Thyroid gland (tissue), 4 donors: ENCODE data around the gene GALNT14.

Experiments
- POLR2A ChIP-seq, 2 donors: fragments of 450-650 bp; IDR thresholded peaks; one replicate each; pipeline ENCODE4 v1.6.1; 2017; ENCODE audit warnings: antibody characterized with exemption in 2 of 2, mild to moderate bottlenecking in 2 of 2, moderate library complexity in 1 of 2
- TF ChIP-seq, protein P1 (sequence below), 6 experiments: fragments of 200-600 bp in 3 of 6; fragments of 450-650 bp in 3 of 6; sonication (generic) in 3 of 6; IDR thresholded peaks; one replicate each; pipeline ENCODE4 v1.5.1; 2016 to 2019; ENCODE audit warnings: antibody characterized with exemption in 6 of 6, mild to moderate bottlenecking in 2 of 6, inconsistent platforms in 1 of 6, moderate library complexity in 1 of 6

DNA sequence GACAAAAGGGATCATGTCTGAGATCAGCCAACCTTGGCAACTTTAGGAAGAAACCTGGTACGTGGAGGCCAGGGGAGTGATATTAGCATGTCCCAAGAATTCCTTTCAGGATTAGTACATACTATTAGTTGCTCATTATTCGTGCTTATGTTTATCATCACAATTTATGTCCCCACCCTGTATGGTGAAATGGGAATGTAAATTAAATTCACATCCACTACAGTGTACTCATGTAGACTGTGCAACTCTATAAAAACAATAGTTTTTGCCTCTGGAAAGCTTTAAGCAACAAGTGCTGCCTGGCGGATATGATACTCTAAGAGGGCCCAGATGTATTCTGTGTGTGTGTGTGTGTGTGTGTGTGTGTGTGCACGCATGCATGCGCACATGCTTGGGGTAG, 110.7 kb downstream of the GALNT14 start:
- TF ChIP-seq, protein P1, sequence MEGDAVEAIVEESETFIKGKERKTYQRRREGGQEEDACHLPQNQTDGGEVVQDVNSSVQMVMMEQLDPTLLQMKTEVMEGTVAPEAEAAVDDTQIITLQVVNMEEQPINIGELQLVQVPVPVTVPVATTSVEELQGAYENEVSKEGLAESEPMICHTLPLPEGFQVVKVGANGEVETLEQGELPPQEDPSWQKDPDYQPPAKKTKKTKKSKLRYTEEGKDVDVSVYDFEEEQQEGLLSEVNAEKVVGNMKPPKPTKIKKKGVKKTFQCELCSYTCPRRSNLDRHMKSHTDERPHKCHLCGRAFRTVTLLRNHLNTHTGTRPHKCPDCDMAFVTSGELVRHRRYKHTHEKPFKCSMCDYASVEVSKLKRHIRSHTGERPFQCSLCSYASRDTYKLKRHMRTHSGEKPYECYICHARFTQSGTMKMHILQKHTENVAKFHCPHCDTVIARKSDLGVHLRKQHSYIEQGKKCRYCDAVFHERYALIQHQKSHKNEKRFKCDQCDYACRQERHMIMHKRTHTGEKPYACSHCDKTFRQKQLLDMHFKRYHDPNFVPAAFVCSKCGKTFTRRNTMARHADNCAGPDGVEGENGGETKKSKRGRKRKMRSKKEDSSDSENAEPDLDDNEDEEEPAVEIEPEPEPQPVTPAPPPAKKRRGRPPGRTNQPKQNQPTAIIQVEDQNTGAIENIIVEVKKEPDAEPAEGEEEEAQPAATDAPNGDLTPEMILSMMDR (IDR thresholded peaks at IDR 0.05): no peak
- no peak for TF ChIP-seq POLR2A (IDR thresholded peaks at IDR 0.05)
